Activated T-helper 1 cell treated with anti-CD3 and anti-CD28 coated beads, Interleukin-12 subunit alpha, Interleukin-12 subunit beta, Interleukin-2, Interleukin-4 antibody, amounts not matched to agents 30 ng/mL and 10 ng/mL and 1 ng/mL, durations not matched to agents 14 hours and 24 hours and 36 hours (primary cell): ENCODE measurements around the gene THBS4. TPM values are rescaled to one million over a fixed set of nuclear protein-coding genes. Genes with fewer than 3 reads are reported as not detected.

ENCODE experiments used
- total RNA-seq: library from RNA; stranded (reverse); gene quantifications from 2 replicates; pipeline ENCODE4 v1.2.3, GENCODE V29; 2022

Gene THBS4
- total RNA-seq, 1 donor from 2014 or later: 2.0 TPM

Other genes with a start within 250 kb of the THBS4 start
- 31.4 and 32.5 TPM in 2 replicates for gene MTX3, start 44.1 kb upstream of the THBS4 start, total RNA-seq
- 21.2 and 22.8 TPM in 2 replicates for gene SERINC5, start 220.7 kb downstream of the THBS4 start, total RNA-seq